Activated naive CD4-positive, alpha-beta T cell treated with anti-CD3 and anti-CD28 coated beads, Interleukin-2, amount 50 U/mL, for 72 hours (primary cell): ENCODE results near the gene WHRN. TPM values are rescaled to one million over a fixed set of nuclear protein-coding genes. Genes with fewer than 3 reads are reported as not detected.

Experiments
- ATAC-seq, 2 donors: fragments of 150-1000 bp; cut with Tn5 transposase; 2 replicates each; pipeline ENCODE4 v1.10.0; 2021; ENCODE audit warnings: mild to moderate bottlenecking in 2 of 2, moderate library complexity in 2 of 2
- DNase-seq, 2 donors: peaks; one replicate each; pipeline ENCODE4 v3.0.0; 2021 to 2022; ENCODE audit warnings: low spot score in 2 of 2
- H3K27ac Mint-ChIP-seq, 2 donors: one replicate each; pipeline ENCODE4 v1.8.0; 2022; ENCODE audit warnings: mild to moderate bottlenecking in 2 of 2, mixed read lengths in 2 of 2
- H3K36me3 Mint-ChIP-seq, 2 donors: one replicate each; pipeline ENCODE4 v1.8.0; 2022; ENCODE audit warnings: mixed read lengths in 2 of 2
- H3K9me3 Mint-ChIP-seq, 2 donors: one replicate each; pipeline ENCODE4 v1.8.0; 2022; ENCODE audit warnings: mixed read lengths in 2 of 2
- total RNA-seq, 2 donors: library from RNA; stranded (reverse); gene quantifications; one replicate each; pipeline ENCODE4 v1.2.3, GENCODE V29; 2022

Gene WHRN
- total RNA-seq, 2 donors from 2014 or later, result 4.7 to 5.2 TPM

DNA sequence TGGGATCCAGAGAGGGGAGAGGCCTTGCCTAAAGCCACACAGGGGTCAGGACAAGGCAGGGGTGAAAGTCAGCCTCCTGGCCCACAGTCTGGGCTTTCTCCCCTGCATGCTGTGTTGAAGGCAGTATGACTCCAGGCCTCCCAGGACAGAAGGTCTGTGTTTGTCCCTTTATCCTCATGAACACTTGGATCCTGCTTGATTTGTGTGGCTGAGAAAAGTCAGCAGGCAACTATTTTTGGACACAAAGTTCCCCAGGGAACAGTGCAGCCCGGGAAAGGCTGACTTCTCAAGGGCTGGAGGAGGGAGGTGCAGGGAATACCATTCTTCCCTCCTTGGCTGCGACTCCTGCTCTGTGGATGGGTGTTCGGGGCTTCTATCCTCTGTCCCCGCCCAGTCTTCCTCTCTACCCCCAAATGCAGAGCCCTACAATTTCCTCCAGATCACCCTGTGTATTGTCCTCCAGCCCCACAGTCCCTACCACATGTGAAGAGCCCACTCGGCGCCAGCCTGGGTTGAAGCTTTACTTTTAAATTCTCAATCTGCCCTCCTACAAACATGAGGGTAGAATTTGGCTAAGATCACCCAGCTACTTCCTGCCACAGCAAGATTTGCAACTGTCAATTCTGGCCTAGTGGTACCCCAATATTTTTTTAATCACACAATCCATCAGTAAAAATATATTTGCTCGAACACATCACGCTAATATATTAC is 121.6 kb downstream of the WHRN start:
- ATAC-seq, result no peak
- peak overlapping the region; percentile 99 to 100 for H3K27ac Mint-ChIP-seq
- DNase-seq, result no peak
- peaks cover 55 to 67% of the 10 kb centered on the region in 2 donors for H3K36me3 Mint-ChIP-seq
- no peaks in the 10 kb centered on the region for H3K9me3 Mint-ChIP-seq

DNA sequence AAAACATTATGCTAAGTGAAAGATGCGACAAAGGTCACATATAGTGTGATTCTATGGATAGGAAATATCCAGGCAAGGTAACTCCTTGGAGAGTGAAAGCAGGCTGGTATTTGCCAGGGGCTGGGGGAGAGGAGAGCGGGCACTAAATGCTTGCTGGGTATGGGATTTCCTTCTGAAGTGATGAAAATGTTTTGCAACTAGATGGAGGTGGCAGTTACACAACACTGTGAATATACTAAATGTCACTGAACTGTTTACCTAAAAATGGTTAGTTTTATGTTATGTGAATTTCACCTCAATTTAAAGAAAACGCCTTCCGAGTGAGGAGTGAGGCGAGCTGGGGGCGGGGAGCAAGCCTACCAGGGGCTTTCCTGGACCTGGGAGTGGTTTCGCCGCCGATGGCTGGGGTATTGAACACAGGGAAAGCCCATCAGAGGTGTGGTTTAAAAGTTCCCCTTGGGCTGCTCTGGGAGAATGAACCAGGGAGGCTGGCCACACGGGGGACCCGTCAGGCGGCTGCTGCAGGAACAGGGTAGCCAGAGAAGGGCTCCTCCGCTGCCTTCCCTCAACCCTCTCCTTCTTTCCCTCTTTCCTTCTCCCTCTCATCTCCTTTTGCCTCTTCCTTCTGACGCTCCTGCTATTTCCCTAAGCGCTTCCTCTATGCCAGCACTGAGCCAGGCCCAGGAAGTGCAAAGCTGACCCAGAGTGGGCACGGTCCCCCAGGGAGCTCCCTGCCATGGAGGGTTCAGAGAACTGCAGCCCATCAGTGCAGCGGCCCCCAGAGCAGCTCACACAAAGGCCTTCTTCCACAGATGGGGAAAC is 122.4 kb downstream of the WHRN start:
- Mint-ChIP-seq H3K27ac (peak overlapping the region; percentile 99 to 100), H3K36me3 (peaks cover 55 to 67% of the 10 kb centered on the region in 2 donors), H3K9me3 (no peaks in the 10 kb centered on the region)
- peak; percentile 12 to 32 for ATAC-seq
- peak in 1 of 2 donors; percentile 88 for DNase-seq

DNA sequence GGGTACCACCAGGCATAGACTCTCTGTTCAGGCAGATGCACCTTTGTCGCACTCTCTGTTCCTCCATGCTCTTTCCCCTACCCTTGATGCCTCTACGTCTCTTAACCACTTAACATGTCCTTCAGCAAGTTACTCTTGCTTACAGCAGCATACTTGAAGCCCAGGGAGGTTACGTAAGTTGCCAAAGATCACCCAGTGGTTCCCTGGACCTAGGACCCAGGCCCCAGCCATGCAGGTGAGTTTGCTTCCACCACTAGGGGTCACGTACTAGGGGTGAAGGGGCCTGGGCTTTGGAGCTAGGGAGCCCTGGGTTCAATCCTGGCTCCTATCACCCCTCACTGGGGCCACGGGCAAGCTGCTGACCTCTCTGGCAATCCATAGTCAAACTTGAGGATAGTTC is 126.4 kb downstream of the WHRN start:
- DNase-seq (no peak), ATAC-seq (no peak)
- Mint-ChIP-seq H3K27ac (peak overlapping the region; percentile 41 to 63), H3K36me3 (peaks cover 42 to 72% of the 10 kb centered on the region in 2 donors), H3K9me3 (no peaks in the 10 kb centered on the region)

DNA sequence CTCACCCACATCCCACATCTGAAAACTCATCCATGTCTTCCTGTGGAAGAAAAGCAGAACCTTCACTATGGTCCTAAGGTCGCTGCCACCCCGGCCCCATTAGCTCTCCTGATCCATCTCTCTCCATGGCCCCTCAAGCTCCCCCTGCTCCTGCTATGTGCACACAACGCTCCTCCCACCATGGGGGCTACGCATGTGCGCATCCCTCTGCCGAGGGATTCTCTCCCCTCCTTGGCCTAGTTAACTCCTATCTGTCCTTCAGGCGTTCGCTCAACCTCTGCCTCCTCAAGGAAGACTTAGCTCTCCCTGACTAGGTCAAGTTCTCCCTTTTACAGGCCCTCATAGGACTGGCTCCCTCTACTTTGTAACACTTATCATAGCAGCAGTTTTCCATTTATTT is 127.3 kb downstream of the WHRN start:
- no peaks in the 10 kb centered on the region for H3K9me3 Mint-ChIP-seq
- H3K27ac Mint-ChIP-seq, result peak overlapping the region; percentile 12 to 63
- ATAC-seq (no peak), DNase-seq (no peak)
- peaks cover 41 to 69% of the 10 kb centered on the region in 2 donors for H3K36me3 Mint-ChIP-seq

DNA sequence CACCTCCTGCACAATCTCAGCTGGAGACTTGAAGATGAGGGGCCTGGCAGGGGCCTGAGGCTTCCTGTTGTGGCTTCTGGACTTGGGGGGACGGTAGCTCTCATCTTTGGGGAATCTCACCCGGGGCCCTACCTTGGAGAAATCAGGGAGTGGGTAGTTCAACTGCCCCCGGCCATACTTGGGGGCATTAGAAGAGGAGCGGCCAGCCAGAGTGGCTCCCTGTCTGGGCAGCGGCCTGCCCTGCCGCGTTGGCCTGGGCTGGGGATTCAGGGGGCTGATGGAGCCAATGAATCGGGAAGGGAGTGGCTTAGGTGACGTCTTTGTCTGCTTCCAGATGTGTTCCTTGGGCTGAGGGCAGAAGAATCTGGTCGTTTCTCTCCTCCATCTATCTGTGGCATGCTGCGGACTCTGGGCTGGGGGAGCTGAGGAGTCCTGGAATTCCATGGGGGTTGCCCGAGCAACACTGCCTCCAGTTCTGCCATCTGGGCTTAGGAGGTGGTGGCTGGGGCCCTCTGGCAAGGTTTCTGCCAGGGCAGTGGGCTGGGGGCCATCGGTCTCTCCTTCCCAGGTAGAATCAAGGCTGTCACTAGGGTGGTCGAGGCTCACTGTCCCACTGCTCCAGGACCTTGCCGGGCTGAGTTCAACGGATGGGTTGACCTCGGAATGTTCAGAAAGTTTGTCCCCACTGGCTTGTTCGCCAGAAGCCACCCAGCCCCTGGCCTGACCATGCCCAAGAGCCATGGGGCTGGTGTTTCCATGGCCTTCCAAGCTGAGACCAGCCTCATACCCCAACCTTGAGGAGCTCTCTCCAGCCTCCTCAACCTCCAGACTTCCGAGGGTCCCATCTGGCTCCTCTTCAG is 128.5 kb downstream of the WHRN start:
- no peak for DNase-seq
- Mint-ChIP-seq H3K27ac (peak overlapping the region; percentile 63 to 80), H3K9me3 (no peaks in the 10 kb centered on the region), H3K36me3 (peaks cover 43 to 72% of the 10 kb centered on the region in 2 donors)
- no peak for ATAC-seq

DNA sequence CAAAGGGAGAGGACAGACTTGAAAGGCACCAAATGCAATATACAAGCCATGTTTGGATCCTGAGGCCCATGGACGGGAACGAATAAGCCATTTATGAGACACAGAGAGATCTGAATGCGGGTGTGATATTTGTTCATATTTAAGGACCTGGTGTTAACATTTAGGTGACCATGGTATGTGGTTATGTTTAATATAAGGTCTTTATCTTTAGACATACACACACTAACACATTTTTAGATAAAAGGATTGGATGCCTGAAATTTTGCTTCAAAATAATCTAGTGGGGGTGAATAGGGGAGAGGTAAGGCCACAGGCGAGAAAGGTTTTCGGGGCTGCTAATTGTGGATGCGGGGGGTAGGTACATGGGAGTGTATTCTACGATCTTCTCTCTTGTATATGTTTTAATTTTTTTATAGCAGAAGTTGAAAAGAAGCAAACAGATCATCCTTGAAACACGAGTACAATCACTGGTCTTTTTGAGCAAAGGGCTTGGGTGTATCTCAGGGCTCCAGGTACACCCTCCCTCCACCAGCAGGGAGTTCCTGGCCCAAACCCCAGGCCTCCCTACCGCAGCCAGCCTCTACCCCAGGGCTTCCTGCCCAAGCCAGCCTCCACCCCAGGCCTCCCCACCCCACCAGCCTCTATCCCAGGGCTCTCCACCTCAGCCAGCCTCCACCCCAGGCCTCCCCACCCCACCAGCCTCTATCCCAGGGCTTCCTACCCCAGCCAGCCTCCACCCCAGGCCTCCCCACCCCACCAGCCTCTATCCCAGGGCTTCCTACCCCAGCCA is 129.7 kb downstream of the WHRN start:
- DNase-seq (no peak), ATAC-seq (no peak)
- peaks cover 51 to 74% of the 10 kb centered on the region in 2 donors for H3K36me3 Mint-ChIP-seq

DNA sequence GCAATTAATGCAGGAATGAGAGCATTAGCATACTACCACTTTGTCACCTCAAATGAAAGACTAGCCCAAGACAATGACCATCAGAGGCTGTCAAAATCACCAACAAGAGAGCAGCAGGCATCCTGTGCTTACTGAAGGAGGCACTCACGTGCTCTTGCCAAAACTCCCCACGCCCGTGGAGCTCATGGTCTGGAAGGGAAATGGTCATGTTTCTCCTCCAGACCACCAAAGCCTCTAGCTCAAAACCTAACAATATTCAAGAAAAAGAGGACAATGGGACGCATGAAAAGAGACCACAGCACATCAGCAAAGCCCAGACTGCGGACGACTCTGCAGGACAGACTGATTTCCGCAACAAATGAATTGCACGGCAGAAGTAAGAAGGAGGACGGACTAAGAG is 130.3 kb downstream of the WHRN start:
- no peaks in the 10 kb centered on the region for H3K9me3 Mint-ChIP-seq
- peaks cover 48 to 71% of the 10 kb centered on the region in 2 donors for H3K36me3 Mint-ChIP-seq
- DNase-seq (no peak), ATAC-seq (no peak)
- peak overlapping the region; percentile 38 to 84 for H3K27ac Mint-ChIP-seq

More for the DNA sequence above, 129.7 kb downstream of the WHRN start:
- Mint-ChIP-seq H3K9me3 (no peaks in the 10 kb centered on the region), H3K27ac (peak overlapping the region; percentile 38 to 84)

DNA sequence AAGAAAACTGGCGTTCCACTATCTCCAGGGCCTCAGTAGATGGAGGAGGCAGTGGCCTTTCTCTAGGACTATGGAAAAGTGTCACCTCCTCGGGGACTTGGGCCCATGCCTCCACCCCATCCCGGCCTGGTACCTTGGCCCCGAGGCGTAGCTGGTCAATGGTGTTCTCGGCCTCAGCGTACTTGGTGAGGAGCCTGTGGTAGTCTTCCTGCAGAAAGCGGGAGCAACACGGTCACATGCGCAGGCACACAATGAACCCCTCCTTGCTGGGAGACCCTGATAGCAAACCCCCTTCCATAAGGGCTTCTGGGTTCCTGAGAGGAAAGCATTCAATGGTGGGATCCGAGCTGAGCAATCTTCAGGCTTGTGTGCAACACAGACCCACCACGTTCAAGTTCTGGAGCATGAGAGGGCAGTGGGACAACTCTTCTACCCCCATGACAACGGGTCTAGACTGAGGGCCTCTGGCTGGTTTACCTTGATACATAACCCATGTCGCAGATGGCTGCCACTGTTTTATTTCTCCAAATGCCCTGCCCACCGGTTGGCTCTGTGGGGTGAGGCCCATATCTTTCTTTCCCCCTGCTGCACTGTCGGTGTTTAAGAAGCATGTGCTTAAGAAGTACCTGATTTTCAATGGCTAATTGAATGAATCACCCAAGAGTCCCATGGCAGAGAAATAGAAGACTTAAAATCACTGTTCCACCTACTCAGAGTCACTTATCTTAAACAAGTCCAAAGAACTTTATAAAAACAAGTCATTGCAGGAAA is 131.1 kb downstream of the WHRN start:
- Mint-ChIP-seq H3K9me3 (peaks cover 0 to 5% of the 10 kb centered on the region in 2 donors), H3K36me3 (peaks cover 50 to 72% of the 10 kb centered on the region in 2 donors), H3K27ac (peak overlapping the region; percentile 38 to 84)
- ATAC-seq (peak; percentile 6 to 14), DNase-seq (no peak)

DNA sequence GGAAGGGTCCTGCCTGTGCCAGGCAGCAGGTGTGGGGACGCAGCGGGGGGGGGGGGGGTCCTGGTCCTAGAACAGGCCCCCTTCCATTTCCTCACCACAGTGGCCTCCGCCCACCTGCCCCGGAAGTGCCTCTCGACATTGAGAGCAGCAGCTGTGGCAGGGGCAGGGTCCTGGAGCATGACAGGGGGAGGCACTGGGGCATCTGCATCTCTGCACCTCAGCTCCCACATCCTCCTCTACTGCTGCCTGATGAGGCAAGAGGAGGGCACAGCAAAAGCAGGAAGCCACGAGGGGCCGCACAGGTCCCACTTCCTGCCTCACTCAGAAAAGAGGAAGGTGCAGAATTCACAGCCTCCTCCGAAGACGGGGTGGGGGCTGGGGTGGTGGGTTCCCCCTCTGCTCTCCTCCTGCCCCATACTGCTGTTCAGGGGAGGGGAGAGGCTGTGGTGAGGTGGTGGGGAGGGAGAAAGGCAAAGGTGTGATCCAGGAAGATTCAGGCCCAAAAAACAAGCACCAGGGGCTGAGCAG is 132.3 kb downstream of the WHRN start:
- Mint-ChIP-seq H3K36me3 (peaks cover 47 to 69% of the 10 kb centered on the region in 2 donors), H3K9me3 (peaks cover 0 to 5% of the 10 kb centered on the region in 2 donors), H3K27ac (peak overlapping the region; percentile 84 to 95)
- ATAC-seq, result peak; percentile 82 to 91
- peak; percentile 70 to 85 for DNase-seq

DNA sequence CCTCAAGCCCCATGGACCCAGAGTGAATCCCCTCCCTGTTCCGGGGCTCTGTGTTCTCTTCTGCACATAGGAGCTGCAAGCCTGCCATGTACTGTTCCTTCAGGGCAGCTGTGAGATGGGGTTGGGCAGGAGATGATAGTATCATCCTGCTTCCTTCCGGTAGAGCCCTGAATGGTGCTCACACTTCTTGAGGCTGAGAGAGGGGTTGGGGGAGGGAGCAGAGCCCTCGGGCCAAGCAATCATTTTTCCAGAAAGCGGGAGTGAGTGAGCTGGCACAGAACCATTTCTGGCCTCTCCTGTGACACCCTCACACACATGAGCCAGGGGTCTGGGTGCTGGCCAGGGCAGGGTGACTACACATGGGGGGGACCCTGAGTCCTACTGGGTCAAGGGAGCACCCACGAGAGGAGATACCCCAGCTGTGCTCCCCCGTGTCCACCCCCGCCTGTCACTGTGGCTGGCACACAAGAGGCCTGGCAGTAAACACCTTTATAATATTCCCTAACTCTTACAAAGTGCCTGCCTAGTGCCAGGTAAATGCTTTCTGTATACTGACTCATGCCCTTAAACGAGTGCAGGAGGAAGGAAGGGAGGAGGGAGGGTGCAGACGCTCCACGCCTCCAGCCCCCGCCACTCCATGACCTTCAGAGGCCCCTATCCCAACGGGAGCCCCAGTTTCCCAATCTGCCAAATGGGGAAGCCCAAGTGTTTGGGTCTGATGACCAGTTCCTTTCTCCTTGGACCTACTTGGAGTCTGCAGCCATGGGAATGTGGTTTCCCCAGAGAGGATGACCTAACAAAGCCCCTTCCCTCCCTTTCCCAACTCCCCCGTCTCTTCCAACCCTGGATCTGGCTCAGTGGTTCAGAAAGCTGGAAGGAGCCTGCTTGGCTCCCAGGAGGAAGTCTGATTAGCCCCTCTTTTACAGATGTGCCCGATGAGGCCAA is 133.0 kb downstream of the WHRN start:
- Mint-ChIP-seq H3K9me3 (peaks cover 0 to 5% of the 10 kb centered on the region in 2 donors), H3K36me3 (peaks cover 46 to 66% of the 10 kb centered on the region in 2 donors), H3K27ac (peak overlapping the region; percentile 77 to 84)
- DNase-seq (peak in 1 of 2 donors; percentile 73), ATAC-seq (peak; percentile 47 to 54)

DNA sequence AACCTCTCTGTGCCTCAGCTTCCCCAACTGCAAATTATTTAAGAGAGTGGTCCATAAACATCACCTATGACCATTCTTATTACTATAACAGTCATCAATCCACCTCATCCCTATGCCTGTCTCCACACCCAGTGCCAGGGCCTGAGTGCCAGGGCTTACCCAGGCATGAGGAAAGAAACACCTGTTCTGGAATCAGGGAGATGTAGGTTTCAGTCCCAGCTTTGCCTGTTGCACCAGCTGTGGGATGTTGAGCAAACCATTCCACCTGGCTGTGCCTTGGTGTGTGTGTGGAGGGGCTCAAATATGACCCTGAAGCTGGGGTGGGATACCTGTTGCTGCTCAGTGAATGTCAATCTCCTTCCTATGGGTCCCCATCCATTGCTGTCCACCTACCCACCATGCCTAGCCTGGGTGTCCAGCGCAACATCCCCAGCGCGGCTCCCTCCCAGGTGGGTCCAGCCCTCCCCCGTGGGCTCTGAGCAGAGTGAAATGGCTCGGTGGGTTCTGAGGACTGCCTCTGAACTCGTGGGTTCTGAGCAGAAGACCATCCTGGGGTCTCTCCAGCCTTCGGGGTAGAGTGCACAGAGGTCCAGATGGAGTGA is 133.8 kb downstream of the WHRN start:
- no peak for ATAC-seq
- Mint-ChIP-seq H3K36me3 (peaks cover 41 to 59% of the 10 kb centered on the region in 2 donors), H3K27ac (peak overlapping the region; percentile 77 to 84), H3K9me3 (peaks cover 0 to 5% of the 10 kb centered on the region in 2 donors)
- no peak for DNase-seq

DNA sequence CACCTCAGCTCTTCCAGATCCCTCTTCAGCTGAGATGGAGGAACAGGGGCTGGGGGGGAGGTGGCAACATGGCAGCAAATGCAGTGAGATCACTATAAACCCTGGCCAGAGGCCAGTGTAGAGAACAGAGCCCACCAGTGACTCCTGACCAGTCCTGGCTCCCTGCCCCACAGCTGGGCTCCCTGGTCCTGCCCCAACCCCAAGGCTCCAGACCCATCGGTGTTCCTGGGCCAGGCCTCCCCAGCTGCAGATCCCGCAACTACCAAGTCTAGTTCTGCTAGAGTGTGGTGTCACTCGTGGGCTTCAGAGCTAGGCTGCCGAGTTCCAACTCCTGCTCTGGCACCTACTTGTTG is 134.3 kb downstream of the WHRN start:
- ATAC-seq (no peak), DNase-seq (no peak)
- peak overlapping the region; percentile 56 to 84 for H3K27ac Mint-ChIP-seq
- H3K36me3 Mint-ChIP-seq, result peaks cover 41 to 61% of the 10 kb centered on the region in 2 donors
- H3K9me3 Mint-ChIP-seq, result peaks cover 0 to 5% of the 10 kb centered on the region in 2 donors

DNA sequence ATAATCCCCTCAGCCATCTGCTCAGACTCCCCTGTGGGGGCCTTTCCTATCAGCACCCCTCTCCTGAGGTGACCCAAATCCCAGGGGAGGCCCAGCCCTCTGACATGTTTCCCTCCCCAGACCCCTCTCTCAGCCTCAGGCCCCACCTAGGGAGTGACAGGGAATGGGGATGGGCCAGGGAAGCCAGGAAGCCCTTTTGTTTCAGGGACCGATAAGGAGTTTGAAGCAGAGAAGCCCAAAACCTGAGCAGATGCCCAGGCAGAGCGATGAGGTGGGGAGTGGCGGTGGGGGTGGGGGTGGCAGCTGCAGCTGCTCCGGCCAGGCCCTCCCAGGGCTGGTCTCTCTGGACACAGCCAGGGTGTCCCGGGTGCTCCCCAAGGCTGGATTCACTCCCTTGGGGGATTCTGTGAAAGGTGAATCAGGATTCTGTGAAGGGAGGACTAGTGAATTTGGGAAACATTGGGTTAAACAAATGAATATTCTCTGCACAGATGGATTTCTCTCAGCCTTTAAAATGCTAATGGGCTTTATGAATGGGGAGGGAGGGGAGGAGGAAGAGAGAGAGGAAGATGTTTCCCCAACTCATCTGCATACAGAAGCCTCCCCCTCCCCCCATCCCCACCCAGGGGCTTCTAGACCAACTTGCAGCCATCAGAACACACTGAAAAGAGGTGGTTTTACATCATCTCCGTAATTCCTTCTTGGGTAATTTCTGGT is 134.9 kb downstream of the WHRN start:
- DNase-seq, result no peak
- Mint-ChIP-seq H3K9me3 (peaks cover 0 to 5% of the 10 kb centered on the region in 2 donors), H3K36me3 (peaks cover 41 to 62% of the 10 kb centered on the region in 2 donors), H3K27ac (peak overlapping the region; percentile 56 to 84)
- no peak for ATAC-seq
